Measurements from ENCODE around the gene OSBPL10.

DNA sequence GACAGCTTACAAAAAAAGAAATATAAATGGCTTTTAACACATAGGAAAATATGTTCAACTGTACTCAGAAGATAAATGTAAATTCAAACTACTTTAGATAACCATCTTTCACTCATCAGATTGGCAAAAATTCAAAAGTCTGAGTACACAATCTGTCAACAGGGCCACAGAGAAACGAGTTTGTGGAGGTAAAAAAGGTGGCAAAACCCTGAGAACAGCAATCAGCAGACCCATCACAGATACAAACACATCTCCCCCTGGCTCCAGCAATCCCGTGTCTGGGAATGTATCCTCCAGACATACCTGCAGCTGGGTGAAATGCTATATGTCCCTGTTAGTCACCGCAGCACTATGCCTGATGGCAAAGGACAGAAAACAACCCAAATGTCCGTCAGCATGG is 149.5 kb downstream of the OSBPL10 start:
- no peak for TF ChIP-seq CTCF (IDR thresholded peaks at IDR 0.05)
- no peak for TF ChIP-seq EZH2 (IDR thresholded peaks at IDR 0.05; ENCODE audit: borderline replicate concordance, insufficient read depth, low read depth, low read length, poor library complexity, severe bottlenecking)

All from B cell (primary cell).